ENCODE measurements around the gene C19orf38.

C19orf38 gene, protein sequence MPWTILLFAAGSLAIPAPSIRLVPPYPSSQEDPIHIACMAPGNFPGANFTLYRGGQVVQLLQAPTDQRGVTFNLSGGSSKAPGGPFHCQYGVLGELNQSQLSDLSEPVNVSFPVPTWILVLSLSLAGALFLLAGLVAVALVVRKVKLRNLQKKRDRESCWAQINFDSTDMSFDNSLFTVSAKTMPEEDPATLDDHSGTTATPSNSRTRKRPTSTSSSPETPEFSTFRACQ

DNA sequence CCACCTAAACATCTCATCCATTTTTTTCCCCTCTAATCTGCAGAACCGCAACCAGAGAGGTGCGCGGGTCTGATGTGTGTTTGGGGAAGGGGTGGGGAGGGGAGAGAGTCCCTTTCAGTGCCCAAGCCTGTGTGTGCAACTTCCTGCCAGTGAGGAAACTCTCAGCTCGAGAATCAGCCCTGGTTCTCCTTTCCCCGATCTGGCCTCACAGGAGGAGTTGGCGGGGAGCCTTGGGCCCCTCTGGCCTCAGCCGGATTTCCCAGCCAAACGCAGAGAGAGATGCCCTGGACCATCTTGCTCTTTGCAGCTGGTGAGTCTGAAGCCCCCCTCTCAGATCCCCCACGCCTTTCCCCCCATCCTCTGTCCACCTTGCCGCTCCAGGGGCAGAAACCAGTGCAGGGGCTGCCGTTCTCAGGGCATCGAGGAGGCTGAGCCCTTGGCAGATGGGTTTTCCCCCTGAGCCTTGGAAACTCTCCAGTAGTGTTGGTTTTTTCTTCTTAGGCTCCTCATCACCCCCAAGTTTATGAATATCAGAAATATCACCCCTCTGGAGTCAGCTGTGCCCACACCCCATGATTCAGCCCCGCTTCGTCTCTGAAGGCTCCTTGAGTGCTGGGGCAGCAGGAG, at the start of gene C19orf38:
C19orf38 (plus strand) TSS at position 186 of the 627 bp plus-strand sequence; CDS start at position 280, 94 bp downstream.
- DNase-seq: peak; percentile 80

DNA sequence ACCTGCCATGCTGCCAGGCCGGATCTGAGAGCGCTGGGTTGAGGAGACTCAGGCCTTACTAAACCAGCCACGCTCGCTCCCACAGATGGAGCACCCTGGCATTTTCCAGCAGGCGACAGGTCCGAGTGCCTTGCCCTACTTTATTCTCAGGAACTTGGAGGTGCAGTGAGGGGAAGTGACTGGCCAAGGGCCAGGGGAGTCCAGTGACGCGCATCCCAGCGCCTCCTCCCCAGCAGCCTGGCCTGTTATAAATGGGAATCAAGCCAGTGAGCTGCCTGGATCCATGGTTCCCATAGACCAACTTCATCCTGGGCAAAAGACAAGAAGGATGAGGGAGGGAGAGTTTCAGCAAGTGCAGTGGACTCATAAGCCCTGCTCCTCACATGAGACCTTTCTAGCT, 47.7 kb upstream of the C19orf38 start:
- DNase-seq: no peak

DNA sequence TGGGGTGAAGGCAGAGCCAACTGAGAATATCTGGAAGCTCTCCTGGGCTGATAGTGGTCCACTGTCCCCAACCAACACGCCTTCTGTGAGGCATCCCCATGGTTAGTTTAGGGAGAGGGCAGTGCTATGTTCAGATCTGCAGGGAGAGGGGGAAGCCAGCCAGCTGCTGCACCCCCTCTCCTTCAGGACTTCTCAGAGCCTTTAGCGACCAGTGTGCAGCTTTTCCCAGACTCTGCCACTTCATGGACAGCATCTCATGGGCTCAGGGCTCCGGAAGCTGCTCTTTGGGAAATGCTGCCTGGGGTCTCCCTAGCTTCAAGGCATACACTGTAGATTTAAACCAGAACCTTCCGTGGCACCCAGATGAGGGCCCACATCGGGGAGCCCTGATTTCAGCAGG, 45.7 kb upstream of the C19orf38 start:
- DNase-seq: no peak

DNA sequence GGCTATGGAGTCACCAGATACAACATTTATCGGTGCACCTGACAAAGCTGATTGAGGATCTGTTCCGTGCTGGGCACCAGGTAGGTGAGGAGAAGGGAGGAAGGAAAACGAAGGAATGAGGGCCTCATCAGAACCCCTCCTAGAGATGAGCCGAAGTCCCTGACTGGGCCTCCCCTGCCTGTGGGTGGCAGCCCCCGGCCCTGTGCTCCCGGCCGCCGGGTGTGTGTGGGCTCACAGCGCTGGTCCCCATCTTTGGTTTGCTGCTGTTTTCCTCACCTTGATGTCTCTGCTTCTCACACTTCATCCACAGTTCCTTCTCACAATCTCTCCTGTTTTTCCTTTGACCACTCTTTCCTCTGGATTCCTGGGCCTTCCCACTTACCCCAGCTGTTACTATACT, 45.0 kb upstream of the C19orf38 start:
- DNase-seq: no peak

DNA sequence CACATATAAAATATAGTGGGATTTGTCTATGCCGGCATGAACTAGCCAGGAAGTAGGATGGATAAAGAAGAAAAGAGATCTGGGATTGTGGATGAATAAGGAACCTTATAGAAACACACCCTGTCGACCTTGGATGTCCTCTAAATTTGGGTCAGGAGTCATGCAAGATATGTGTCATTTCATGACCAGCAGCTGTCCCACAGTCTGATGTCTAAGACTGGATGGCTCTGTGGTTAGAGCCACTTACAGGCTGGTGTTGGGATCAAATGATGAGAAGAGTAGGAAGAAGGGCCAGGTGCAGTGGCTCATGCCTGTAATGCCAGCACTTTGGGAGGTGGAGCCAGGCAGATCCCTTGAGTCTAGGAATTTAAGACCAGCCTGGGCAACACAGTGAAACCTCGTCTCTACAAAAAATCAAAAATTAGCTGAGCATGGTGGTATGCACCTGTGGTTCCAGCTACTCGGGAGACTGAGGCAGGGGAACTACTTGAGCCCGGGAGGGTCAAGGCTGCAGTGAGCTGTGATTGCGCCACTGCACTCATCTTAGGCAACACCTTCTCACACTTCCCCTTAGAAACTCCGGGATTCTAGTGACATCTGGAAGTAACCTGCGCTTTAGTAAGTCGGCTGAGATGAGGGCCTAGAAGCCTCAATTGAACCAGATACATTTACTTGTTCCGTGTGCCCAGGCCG, 43.0 kb upstream of the C19orf38 start:
- DNase-seq: no peak

DNA sequence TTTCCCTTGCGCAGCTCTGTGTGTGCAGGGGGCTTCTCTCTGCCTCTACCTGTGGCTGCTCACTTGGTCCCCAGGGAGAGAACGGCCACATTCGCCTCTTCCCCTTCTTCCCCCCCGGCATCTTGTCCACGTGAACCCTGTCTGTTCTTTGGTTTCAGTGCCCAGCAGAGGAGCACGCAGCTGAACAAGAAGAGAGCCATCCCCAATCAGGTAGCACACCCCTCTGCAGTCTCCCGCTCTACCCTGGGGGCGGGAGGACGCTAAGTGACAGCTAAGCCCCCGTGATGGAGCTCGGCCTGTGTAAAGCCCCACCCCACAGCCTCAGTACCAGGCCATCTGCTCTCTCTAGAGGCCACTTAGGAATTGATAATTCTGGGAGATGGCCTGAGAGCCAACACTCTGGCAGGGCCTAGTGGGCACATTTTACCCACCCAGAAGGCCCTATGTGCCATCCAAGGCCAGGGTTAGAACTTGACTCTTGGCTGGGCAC, 42.4 kb upstream of the C19orf38 start:
- no peak for DNase-seq

DNA sequence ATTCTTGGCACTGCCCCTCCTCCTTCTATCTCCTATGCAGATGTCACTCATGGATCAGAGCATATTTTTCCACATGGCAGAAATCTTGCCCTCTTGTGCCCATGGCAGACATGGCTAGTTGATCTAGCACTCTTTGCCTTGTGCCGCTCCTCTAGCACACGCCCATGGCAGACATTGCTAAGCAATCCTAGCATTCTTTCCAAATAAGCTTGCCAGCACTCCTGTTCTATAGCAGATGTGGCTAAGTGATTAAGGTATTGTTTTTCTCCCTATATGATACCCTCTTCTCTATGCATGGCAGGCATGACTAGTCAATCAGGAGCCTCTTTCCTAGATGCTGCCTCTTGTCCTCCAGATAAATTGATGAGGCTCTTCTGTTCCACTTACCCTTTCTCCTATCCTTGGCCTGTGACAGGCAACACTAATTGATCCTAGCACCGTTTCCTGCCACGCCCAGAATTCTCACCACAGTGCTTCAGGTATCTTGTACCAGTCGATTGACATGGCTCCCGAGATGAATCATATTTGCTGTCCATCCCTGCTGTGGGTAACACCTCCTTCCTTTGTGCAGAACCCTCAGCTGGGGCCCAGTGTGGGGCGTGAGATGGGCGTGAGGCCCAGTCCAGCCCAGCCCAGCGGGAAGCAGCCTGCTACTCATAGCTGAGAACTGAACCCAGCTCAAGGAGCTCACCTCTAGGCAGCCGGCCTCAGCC, 39.1 kb upstream of the C19orf38 start:
- no peak for DNase-seq

DNA sequence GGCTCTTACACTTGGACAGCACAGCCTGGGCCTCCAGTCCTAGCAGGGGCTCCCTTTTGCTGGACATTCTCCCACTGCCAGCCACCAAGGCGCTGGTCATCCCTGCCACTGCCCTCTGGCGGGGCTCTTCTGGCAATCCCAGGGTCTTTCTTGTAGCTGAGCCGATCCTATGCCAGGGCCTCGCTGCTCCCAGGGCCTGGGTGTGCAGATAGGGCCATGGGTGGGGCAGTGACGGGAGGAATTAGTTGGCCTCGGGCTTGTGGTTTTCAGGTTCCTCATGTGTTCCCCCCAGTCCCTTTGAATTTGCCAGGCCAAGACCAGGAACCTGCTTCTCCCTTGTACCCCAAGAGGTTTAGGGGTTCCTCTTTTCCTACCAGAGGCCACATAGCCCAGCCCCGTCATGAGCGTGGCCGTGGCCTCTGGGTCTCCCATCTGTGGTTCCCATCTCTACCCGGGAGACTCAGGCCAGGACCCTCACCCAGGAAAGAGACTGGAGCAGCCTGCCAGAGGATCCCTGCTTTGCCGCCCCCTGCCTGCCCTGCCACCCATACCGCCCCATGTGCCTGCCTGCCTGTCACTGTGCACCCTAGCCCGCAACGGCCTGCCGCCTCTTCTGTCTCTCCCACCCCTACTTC, 38.4 kb upstream of the C19orf38 start:
- no peak for DNase-seq

DNA sequence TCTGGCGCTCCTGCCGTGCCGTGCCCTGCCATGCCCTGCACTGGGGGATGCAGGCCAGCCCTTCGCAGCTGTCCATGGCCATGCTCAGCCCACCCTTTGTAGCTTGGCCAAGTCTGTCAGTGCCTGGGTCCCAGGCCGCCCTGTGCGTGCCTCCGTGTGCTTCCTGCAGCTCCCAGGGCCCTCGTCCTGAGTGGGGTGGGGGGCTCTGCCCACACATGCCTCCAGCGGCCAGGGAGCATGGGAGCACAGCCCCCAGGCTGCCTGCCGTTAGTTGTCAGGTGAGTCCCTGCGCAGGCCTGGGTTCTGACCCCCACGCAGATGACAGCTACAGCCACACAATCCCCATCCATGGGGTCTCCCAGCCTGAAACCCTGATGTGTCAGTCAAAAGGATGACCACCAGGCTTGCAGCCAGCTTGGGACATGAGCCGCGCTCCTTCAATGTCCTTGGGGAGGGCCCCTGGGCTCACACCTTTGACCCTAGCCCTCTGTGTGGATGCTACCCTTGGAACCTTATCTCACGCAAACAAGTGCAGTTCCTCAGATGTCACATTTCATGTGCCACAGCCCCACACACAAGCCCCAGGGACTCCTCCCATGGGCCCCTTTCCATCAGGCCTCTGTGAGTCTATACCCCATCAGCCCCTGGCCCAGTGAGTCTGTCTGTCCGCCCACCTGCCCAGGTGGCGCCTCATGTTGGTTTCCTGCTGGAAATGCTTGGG, 36.7 kb upstream of the C19orf38 start:
- no peak for DNase-seq

DNA sequence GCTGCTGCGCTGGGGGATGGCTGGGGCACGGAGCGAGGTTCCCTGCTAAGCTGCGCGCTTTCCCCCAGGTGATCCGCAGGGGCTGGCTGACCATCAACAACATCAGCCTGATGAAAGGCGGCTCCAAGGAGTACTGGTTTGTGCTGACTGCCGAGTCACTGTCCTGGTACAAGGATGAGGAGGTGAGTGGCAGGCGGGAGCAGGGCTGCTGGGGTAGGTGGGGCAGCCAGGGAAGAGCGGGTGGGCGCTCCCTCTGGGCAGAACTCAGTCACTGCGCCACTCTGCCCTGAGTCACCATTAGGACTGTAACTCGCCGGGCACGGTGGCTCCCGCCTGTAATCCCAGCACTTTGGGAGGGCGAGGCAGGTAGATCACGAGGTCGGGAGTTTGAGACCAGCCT, 36.0 kb upstream of the C19orf38 start:
- DNase-seq: no peak

DNA sequence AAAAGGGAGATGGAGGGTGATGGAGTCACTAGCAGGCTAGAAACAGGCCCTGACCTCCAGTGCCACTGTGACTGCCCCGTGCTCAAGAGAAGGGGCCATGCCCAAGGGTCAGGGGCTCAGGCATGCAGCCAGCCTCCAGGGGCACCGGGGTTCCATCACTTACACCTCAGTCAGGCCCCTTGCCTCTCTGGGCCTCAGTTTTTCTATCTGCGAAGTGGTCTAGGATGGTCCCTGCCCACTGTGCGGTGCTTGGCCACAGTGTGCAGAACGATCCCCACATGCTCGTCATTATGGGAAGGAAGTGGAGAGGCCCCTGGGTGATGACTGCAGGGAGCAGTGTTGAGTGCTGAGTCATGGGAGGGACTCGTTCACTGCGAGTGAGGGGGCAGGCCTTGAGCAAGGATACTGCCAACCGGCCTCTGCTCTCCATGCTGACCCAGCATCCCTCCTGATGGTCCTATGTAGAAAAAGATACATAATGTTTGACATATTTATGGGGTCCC, 35.3 kb upstream of the C19orf38 start:
- DNase-seq: no peak

DNA sequence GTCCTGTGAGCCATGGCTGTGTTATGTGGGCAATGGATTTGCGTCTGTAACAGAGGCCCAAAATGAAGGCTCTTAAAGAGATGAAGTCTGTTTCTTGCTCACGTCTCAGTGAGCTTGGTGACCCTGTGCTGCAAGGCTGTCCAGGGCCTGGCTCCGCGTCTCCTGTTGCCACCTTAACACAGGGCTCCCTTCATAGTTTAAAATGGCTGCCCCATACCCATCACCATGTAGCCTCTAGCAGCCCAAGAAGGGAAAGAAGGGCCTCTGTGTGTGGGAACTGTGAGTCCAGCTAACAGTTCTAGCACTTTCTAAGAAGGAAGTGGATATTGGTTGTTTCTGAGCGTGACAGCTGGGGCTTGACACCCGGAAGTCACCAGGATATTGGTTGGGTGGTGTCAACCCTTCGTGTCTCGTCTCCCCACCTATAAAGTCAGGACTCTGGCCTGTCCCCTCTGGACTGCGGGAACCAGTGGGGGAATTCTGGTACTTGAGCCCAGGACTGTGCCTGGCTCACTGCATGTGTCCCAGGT, 33.1 kb upstream of the C19orf38 start:
- no peak for DNase-seq

DNA sequence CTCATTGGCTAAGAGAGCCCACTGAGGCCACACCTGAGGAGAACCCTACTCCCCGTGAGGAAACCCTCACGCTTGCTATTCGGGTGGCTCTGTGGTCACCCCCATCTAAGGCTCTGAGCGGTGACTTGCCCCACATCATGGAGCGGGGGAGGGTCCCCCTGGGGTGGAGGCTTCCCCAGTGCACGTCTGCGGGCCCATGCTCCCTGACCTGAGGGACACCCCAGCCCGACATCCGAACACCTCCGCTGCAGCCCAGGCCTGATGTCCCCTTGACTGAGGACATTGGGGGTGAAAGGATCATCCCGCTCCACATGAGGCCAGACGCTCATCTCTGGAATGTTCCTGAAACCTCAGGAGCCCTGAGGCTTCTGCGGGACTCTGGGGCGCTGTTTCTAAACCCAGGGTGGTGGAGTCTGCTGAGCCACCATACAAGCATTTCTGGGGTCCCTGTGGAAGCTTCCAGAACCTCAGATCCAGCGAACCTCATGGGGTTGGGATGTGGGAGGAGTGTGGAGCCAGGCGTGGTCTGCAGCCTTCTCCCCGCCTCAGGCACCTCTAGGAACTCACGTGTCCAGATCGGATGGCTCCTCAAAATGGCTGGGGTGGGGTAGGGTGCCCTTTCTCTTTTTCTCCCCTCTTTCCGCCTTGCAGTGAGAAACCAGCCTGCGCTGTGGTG, 32.1 kb upstream of the C19orf38 start:
- no peak for DNase-seq

DNA sequence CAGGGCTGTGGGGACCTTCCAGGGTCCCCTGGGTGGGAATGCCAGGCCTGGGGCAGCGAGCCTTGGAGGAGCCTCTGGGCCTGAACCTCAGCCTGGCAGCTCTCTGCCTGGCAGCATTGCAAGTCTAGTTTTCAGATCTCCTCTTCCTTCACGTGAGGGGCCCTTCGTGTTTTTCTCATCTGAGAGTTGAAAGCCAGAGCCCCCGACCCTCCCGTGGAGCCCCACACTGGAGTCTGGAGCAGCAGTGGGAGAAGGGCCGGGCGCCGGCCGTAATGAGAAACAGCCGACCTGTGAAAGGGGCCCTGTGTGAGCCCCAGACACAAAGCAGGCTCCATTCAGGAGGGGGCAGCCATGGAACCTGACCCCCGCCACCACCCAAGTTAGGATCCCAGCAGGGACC, 31.5 kb upstream of the C19orf38 start:
- no peak for DNase-seq

DNA sequence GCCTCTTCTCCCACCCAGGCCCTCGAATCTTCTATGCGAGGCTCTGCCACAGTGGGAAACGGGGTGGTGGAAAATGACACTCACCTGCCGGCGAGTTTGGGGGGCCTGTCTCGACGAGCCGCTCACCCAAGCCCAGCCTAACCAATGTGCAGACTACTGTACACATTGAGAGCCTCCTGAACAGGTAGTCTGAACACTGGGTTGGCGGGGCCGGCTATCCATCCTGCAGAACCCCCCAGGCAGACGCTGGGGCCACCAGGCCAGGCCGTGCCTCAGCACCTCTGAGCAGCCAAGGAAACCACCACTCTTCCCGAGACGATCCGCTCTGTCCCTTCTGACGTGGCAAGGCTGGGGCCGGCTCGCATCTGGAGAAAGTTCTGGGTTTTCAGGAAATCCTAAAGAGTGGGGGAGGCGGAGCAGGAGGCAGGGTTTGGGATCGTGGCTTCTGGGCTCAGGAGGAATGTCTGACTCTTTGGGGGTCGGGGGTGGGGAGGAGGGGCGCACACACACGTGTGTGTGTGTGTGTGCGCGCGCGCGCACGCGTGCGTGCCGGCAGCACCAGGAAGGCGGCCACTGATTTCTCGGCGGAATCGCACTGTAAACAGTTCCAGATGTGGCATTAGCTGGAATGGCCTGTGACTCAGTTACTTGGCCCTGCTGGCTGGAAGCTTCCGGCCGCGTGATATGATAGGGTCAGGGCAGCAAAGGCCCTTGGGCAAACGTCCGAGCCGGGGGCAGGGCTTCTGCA, 30.8 kb upstream of the C19orf38 start:
- peak; percentile 93 for DNase-seq

DNA sequence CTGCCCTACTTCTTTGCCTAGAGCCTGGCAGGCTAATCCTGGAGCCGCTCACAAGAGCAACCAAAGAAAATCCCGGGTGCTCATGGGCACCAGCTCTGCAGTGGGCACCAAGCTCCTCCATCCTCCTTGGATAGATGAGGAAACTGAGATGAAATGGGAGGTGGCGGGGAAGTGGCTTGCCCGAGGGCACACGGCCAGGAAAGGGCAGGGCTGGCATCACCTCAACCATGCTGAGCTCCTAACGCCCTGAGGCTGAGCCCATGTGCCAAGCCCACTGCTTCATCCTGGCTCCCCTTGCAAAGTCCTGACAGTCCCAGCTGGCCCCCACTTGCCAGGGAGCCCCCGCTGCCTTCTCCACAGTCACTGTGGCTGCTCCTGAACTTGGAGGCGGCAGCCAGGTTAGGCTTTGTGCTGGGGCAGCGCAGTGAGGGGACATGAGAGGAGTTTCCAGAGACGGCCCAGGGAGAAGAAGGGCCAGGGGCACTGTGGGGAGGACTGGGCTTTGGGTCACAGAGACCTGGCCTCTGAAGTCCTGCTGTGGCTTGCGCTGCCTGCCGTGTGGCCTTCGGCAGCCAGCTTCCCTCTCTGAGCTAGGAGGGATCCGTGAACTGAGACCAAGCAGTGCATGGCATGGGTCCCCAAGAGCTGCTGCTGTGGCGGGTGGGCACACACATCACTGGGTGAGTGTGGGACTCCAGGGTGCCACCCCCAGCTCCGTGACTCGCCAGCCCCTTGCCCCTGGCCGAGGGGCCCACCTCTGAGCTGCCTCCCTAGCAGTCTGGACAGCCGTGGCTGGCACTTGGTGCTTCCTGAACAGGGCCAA, 29.7 kb upstream of the C19orf38 start:
- DNase-seq: no peak

DNA sequence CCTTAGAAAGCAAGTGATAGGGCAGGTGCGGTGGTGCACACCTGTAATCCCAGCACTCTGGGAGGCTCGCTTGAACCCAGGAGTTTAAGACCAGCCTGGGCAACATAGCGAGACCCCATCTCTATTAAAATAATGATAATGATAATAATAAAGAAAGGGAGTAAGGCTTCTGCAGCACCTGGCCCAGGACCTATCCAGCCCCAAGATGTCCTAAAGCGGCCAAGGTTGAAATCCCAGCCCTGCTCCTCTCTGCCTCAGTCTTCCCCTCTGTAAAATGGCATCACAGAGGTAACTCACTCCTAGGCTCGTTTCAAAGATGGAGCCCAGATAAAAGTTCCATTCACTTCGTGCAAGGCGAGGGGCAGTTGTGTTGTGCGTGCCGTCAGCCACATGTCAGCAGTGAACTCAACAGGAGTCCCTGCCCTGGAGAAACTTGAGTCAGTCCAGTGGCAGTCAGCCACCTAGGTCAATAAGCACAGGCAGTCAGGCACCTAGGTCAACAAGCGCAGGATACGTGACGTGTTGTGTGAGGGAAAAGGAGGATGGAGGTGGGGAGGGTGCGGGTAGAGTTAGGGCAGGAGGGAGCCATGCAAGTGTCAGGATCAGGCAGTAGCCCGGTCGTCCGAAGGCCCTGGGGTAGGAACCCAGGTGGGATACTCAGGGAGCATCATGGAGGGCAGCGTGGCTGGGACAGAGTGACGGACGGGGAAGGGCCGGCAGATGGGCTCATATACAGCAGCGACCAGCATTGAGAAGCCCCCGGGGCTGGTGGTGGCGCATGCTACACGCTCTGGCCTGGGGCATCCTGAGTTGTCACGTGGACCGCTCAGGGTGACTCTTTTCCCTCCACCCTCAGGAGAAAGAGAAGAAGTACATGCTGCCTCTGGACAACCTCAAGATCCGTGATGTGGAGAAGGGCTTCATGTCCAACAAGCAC, 28.8 kb upstream of the C19orf38 start:
- DNase-seq: no peak

DNA sequence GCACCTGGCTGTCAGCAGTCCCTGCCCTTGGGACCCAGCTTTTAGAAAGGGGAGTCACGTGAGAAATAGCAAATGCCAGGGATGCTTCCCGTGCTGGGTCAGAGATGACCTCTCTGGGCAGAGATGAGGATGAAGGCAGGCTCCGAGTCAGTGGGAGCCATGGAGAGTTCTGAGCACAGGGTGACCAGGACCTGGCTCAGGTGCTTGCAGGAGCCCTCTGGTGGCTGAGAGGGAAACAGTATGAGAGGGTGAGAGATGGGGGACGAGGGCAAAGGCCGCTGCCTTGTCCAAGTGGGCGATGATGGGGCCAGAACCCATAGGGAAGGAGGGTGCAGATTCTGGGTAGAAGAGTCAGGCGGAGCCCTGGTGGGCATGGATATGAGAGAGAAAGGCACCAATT, 28.0 kb upstream of the C19orf38 start:
- no peak for DNase-seq
